ENCODE data around the gene CATSPER3.

DNA sequence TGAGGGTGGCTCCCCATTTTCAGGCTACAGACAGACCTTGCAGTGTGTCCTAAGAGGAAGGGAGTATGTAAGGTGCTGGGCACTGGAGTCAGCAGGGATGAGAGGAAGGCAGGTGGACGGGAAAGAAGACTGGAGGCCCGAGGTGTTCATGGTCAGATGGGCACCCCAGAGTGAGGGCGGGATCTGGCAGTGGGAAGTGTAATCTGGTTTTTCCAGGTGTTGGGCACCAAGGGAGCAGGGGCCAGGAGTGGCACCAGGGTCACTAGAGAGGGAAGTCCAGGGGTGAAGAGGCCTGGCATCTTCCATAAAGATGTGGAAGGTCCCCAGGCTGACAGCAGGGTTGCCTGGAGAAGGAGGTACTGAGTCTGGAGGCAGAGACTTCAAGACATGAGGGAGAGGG, 36.7 kb downstream of the CATSPER3 start:
- TF ChIP-seq, protein P1, sequence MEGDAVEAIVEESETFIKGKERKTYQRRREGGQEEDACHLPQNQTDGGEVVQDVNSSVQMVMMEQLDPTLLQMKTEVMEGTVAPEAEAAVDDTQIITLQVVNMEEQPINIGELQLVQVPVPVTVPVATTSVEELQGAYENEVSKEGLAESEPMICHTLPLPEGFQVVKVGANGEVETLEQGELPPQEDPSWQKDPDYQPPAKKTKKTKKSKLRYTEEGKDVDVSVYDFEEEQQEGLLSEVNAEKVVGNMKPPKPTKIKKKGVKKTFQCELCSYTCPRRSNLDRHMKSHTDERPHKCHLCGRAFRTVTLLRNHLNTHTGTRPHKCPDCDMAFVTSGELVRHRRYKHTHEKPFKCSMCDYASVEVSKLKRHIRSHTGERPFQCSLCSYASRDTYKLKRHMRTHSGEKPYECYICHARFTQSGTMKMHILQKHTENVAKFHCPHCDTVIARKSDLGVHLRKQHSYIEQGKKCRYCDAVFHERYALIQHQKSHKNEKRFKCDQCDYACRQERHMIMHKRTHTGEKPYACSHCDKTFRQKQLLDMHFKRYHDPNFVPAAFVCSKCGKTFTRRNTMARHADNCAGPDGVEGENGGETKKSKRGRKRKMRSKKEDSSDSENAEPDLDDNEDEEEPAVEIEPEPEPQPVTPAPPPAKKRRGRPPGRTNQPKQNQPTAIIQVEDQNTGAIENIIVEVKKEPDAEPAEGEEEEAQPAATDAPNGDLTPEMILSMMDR (IDR thresholded peaks at IDR 0.05): no peak
- no peak for TF ChIP-seq ZFX (IDR thresholded peaks at IDR 0.05; ENCODE audit: borderline replicate concordance)

Data from 22Rv1 (cell line).